OCI-LY3 (cell line): Measurements from ENCODE around the gene SCG2.

Experiments used
- H2AFZ ChIP-seq: fragments of 200-600, 300-600 bp; shearing (Covaris generic); 2 replicates; pipeline ENCODE4 v1.6.0; 2014; ENCODE audit warnings: antibody characterized with exemption, low read depth, low read length
- H3K27ac ChIP-seq: fragments of 200-600, 300-600 bp; sonication (generic); 2 replicates; pipeline ENCODE4 v1.5.1; 2014; ENCODE audit warnings: mild to moderate bottlenecking, low read length, moderate library complexity, mixed read lengths
- H3K27me3 ChIP-seq: fragments of 200-600, 300-600 bp; sonication (generic); 2 replicates; pipeline ENCODE4 v1.6.1; 2014; ENCODE audit warnings: low read depth, low read length, mixed read lengths
- H3K36me3 ChIP-seq: fragments of 200-600, 300-600 bp; sonication (generic); replicated peaks from 2 replicates; pipeline ENCODE3; 2014; ENCODE audit warnings: low read depth, low read length, mixed read lengths
- H3K4me1 ChIP-seq: fragments of 300-600, 200-600 bp; sonication (generic); 2 replicates; pipeline ENCODE4 v1.6.1; 2014; ENCODE audit warnings: low read length, mixed read lengths
- H3K4me2 ChIP-seq: fragments of 200-600, 300-600 bp; sonication (generic); 2 replicates; pipeline ENCODE4 v1.6.1; 2014; ENCODE audit warnings: low read length, mixed read lengths
- H3K4me3 ChIP-seq: fragments of 300-600, 200-600 bp; sonication (generic); 2 replicates; pipeline ENCODE4 v1.5.1; 2014; ENCODE audit warnings: antibody characterized with exemption, mild to moderate bottlenecking, low read length, moderate library complexity
- H3K79me2 ChIP-seq: fragments of 300-600, 200-600 bp; shearing (Covaris generic); 2 replicates; pipeline ENCODE4 v1.6.1; 2014; ENCODE audit warnings: mild to moderate bottlenecking, low read length, mixed read lengths
- H3K9ac ChIP-seq: fragments of 300-600, 200-600 bp; shearing (Covaris generic); 2 replicates; pipeline ENCODE4 v1.6.0; 2014; ENCODE audit warnings: mild to moderate bottlenecking, low read length, moderate library complexity
- H3K9me3 ChIP-seq: fragments of 200-600, 300-600 bp; shearing (Covaris generic); 2 replicates; pipeline ENCODE4 v1.6.1; 2014; ENCODE audit warnings: low read length, mixed read lengths; ENCODE audit not compliant: insufficient read depth
- H4K20me1 ChIP-seq: fragments of 200-600, 300-600 bp; sonication (generic); 2 replicates; pipeline ENCODE4 v1.6.1; 2016; ENCODE audit warnings: low read length, mixed read lengths; ENCODE audit not compliant: insufficient read depth
- EZH2phosphoT487 ChIP-seq: fragments of 200-600 bp; shearing (Covaris generic); IDR thresholded peaks from 2 replicates; pipeline ENCODE4 v1.6.1; 2018; ENCODE audit warnings: antibody characterized with exemption, mixed run types, low read depth
- TF ChIP-seq, protein P1 (sequence below): fragments of 200-600, 300-600 bp; sonication (generic); IDR thresholded peaks from 2 replicates; pipeline ENCODE4 v1.5.1; 2014; ENCODE audit warnings: antibody characterized with exemption, low read length, low read depth

SCG2 gene

DNA sequence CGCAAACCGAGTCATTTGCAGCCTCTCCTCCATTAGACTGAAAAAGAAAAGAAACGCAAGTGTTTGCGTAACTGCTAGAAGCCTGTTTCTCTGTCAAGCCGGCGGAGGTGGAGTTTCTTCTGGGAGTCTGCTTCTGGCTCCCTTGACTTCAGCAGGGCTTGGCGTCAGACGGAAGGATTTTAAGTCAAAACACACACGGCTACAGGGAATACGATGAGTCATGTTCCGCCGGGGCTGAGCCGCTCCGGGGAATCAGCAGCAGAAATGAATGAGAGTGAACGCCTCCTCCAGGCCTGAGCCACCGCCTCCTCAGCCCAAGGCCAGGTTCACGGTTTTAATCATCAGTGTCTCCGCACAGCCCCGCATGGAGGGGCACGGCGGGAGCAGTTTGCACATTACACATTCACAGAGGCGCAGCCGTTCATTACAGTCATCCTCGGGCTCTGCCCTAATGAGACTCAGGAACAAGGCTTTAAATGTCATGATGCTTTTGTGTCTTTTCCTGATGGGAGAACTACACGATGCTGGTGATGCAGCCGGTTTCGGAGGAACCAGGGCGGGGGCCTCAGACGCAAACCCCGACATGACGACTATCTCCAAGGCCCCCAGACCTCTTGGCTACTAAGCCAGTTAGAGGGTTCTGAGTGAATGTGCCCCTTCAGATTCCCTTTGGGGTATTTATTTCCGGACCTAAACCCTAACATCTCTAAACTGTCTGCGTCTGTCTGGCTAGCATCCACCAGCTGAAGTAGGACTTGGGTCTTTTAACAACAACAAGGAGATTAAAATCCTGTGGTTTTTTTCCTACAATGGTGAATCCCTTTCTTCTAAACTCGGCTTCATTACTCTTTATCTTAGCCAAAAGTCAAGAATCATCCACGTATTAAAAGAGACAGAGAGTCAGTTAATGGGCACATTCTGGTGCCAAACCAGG, 11.1 kb upstream of the SCG2 start:
- Histone ChIP-seq H3K27me3 (no peaks in the 10 kb centered on the region), H4K20me1 (no peaks in the 10 kb centered on the region), H3K79me2 (no peaks in the 10 kb centered on the region), H3K36me3 (no peaks in the 10 kb centered on the region), H3K4me1 (no peaks in the 10 kb centered on the region; the same call in 1 of the 2 replicates), H3K9me3 (no peaks in the 10 kb centered on the region), H2AFZ (no peak overlapping the region), H3K4me2 (no peak overlapping the region), H3K27ac (no peak overlapping the region), H3K9ac (no peak overlapping the region), H3K4me3 (no peak overlapping the region)
- no peak for TF ChIP-seq EZH2phosphoT487
- TF ChIP-seq, protein P1, sequence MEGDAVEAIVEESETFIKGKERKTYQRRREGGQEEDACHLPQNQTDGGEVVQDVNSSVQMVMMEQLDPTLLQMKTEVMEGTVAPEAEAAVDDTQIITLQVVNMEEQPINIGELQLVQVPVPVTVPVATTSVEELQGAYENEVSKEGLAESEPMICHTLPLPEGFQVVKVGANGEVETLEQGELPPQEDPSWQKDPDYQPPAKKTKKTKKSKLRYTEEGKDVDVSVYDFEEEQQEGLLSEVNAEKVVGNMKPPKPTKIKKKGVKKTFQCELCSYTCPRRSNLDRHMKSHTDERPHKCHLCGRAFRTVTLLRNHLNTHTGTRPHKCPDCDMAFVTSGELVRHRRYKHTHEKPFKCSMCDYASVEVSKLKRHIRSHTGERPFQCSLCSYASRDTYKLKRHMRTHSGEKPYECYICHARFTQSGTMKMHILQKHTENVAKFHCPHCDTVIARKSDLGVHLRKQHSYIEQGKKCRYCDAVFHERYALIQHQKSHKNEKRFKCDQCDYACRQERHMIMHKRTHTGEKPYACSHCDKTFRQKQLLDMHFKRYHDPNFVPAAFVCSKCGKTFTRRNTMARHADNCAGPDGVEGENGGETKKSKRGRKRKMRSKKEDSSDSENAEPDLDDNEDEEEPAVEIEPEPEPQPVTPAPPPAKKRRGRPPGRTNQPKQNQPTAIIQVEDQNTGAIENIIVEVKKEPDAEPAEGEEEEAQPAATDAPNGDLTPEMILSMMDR = no peak

DNA sequence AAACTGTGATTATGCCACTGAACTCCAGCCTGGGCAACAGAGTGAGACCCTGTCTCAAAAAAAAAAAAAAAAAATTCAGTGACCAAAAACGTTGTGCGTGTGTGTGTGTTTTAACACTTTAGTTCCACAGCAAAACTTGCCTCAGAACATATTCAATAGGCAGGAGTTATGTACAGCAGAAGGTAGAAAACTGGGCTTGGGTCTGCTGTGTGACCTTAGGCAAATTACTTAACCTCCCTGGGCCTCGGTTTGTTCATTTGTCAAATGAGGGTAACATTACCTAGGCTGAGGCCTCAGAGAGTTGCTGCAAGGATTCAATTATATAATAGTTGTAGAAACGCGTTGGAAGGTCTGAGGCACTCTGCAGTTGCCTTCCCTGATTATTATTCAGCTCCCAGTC, 10.3 kb upstream of the SCG2 start:
- Histone ChIP-seq H4K20me1 (no peaks in the 10 kb centered on the region), H3K9me3 (no peaks in the 10 kb centered on the region), H3K4me1 (no peaks in the 10 kb centered on the region), H3K4me3 (no peak overlapping the region), H3K9ac (no peak overlapping the region), H3K79me2 (no peaks in the 10 kb centered on the region), H3K4me2 (no peak overlapping the region), H2AFZ (no peak overlapping the region), H3K27me3 (no peaks in the 10 kb centered on the region), H3K27ac (no peak overlapping the region), H3K36me3 (no peaks in the 10 kb centered on the region)
- no peak for TF ChIP-seq EZH2phosphoT487
- TF ChIP-seq, protein P1 = no peak

DNA sequence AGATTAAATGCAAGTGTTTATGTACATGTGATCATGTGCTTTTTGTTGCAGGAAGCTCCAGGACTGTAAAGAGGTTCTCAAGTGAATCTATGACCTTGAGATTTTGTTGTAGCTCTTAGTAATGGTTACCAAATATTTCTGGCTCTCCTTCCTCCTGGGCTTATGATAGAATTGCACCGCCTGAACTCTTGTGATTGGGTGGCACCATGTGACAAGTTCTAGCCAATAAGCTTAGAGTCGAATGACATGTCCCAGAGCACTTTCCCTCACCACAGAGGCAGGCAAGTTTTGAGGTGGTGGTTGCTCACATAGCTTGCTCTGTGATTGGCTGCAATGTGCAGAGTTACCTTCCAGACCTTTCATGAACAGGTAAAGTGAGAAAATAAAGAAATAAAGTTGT, 8.9 kb upstream of the SCG2 start:
- Histone ChIP-seq H3K9ac (no peak overlapping the region), H3K9me3 (no peaks in the 10 kb centered on the region), H3K27me3 (no peaks in the 10 kb centered on the region), H3K36me3 (no peaks in the 10 kb centered on the region), H3K4me1 (no peaks in the 10 kb centered on the region), H2AFZ (no peak overlapping the region), H3K27ac (no peak overlapping the region), H4K20me1 (no peaks in the 10 kb centered on the region), H3K4me2 (no peak overlapping the region), H3K79me2 (no peaks in the 10 kb centered on the region), H3K4me3 (no peak overlapping the region)
- TF ChIP-seq EZH2phosphoT487 = no peak
- TF ChIP-seq, protein P1 = no peak

DNA sequence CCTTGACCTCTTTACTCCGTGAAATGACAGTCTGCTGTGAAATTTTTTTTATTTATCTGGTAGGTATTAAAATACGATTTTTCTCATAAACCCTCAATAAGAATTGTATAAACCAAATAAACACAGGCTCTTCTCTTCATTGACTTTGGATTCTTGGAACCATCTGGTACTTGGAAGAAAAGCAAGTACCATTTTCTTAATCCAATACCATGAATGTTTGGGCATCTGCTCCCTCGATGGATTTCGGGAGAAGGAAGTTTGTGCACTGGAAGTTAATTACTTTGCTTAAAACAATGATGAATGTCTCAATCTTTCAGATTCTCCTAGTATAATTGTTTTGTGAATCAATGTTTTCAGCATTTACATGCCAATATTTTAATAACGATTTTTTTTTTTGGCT, 5.3 kb upstream of the SCG2 start:
- no peak overlapping the region for H3K4me3 ChIP-seq
- 0 out of 2 replicates have a peak, but pooled peaks cover 2% of the 10 kb centered on the region for H3K27me3 ChIP-seq
- no peaks in the 10 kb centered on the region for H3K79me2 ChIP-seq
- H3K4me1 ChIP-seq = no peaks in the 10 kb centered on the region
- no peaks in the 10 kb centered on the region for H4K20me1 ChIP-seq
- no peaks in the 10 kb centered on the region for H3K36me3 ChIP-seq
- H2AFZ ChIP-seq = no peak overlapping the region
- H3K4me2 ChIP-seq = no peak overlapping the region
- no peaks in the 10 kb centered on the region for H3K9me3 ChIP-seq
- H3K27ac ChIP-seq = no peak overlapping the region
- TF ChIP-seq EZH2phosphoT487 = no peak
- TF ChIP-seq, protein P1 = no peak
- H3K9ac ChIP-seq = no peak overlapping the region
